ENCODE results near the gene TBKBP1. TPM values are rescaled to one million over a fixed set of nuclear protein-coding genes. Genes with fewer than 3 reads are reported as not detected.
"Not testable (repeated sequence)": the region's sequence is repeated elsewhere in the genome, so short reads cannot be mapped to it uniquely, and the experiment has no call there.

Gene TBKBP1
- total RNA-seq, 1 experiment from 2014 or later, result 3.8 TPM

- DNase-seq (ENCODE audit: low read depth), result no peak
Observed at GRCh38 chr17:47678196-47678595, 15.8 kb upstream of the TBKBP1 start.

DNA sequence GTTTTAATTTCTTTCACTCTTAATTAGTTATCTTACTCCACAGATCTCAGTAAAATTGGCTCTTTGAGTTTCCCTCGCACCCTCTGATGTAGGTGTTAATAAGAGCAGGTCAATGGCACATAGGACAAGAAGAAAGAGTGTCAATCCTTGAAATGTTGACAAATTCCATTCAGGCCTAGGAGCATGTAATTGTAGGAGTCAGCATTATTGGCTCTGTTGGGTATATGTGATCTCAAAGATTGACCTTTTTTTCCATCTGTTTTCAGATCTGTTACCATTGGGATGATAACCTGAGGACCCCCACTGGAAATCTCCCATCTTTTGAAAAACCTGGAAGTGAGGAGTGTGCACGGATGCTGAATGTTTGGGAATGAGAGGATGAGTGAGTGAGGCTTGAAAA is 11.8 kb upstream of the TBKBP1 start:
- no peak for DNase-seq (ENCODE audit: low read depth)

DNA sequence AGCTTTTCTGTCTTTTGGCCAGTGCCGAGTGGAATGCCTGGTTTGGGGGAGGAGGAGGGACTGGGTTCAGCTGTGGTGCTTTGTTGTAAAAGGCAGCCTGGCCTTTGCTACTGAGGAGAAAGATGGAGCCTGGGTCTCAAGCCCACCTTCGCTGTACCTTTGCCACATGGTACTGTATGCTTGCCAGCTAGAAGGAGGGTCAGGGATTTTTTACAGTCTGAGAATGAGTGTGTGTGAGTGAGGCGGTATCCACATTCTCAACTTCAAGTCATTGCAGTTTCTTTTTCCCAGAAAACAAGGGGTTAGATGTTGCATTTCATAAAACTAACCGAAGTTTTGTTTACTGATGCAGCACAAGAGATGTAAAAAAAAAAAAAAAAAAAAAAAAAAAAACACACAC is 11.2 kb upstream of the TBKBP1 start:
- not testable (repeated sequence) for DNase-seq (ENCODE audit: low read depth)

DNA sequence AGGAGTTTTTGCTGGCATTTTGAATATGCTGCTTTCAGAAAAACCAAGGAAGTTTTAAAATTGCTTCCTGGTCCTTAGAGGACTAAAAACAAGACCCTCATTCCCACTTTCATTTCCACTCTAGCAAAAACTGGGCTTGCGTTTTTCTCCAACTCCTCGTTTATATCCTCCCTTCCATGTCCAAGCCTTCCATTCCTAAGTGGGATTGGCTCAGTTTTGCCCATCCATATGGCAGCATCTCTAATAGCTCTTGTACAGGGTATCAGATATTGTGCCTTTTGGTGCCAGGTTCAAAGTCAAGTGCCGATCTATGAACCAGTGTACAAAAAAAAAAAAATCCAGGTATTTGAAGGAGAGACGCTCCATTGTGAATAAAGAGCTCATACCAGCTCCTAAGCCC is 9.9 kb upstream of the TBKBP1 start:
- no peak for DNase-seq (ENCODE audit: low read depth)

GRCh38 chr17:47684535-47685193 is 9.3 kb upstream of the TBKBP1 start:
- DNase-seq (ENCODE audit: low read depth), result peak; percentile 42

DNA sequence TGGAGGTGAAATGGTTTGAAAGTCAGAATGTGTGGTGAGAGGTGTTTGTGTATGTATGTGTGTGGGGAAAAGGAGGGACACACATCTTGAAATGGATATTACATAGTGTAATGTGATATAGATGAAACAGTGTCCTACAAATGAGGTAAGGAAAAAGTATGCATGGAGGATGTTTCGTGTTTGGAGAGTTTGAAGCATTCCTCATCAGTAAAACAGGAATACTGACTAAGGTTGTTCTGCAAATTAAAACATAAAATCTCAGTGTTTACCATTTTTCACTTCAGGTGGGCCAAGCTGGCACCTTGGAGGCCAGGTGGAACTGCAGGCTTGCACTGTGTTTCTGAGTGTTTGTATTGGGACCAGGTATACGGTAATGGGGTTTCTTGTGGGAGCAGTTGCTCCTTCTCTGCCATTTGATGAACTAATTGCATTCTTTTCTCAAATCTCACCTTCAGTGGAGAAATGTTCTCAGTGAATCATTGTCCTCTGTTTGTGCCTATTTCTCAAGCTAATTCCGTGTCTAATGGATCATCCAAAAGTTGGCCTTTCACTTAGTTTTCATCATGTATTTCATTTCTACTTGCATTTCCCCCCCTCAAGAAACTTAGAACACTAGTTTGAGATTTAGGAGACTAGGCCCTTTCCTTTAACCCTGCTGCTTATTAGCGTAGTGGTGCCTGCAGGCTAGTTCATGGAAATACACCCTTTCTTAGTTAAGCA is 8.2 kb upstream of the TBKBP1 start:
- no peak for DNase-seq (ENCODE audit: low read depth)

- peak; percentile 49 for DNase-seq (ENCODE audit: low read depth)
Observed at GRCh38 chr17:47686276-47686635, 7.7 kb upstream of the TBKBP1 start.

DNA sequence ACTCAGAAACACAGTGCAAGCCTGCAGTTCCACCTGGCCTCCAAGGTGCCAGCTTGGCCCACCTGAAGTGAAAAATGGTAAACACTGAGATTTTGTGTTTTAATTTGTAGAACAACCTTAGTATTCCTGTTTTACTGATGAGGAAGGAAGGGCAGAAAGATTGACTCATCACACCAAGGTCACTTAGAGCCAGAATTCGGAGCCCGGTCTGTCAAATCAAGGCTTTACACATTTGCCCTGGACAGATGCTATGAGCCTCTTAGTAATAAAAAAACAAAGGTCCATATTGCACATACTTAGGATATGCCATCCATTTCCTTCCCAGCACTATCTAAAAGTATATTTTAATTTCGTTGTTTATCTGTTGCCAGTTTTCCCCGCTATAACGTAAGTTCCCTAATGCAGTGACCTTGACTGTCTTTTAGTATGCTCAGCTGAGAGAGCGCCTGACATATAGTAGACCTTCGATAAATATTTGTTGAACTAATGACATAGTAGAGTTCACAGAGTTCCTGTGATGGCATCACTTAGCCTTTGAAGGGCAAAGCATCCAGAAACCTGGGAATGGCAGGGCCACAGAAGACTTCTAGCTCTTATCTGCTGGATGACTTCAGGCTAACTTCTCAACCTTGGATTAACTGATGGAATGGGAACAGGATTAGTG is 7.2 kb upstream of the TBKBP1 start:
- DNase-seq (ENCODE audit: low read depth), result no peak

DNA sequence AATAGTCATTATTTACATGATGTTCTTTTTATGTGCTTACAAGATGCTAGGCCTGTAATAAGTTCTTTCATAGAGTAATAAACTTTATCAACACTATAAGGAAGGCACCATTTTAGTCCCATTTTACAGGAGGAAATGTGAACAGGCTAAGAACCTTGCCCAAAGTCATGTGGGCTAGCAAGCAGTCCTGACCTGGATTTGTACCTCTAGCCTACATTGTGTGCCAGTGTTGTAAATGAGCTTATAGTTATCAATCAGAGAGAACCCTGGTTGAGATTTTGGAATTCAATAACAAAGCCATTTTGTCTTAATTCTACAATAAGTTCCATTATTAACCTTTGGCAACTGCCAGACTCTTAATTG is 6.7 kb upstream of the TBKBP1 start:
- no peak for DNase-seq (ENCODE audit: low read depth)

DNA sequence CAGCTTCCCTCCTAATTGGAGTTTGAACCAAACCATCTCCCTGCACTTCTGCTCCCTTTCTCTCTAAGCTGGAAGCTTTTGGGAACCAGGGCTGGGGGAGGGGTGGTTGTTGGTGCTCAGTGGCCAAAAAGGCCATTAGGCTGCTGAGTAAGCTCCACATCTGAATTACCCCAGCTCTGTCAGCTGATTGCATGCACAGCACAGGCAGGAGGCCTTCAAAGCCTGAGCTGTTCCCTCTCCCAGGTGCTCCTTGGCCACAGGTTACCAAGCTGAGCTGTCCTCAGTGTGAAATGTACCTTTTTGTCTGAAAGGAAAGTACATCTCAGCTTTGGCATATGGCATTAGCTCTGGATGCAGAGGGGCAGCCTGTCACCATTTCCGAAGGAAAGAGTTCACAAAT is 6.2 kb upstream of the TBKBP1 start:
- no peak for DNase-seq (ENCODE audit: low read depth)

DNA sequence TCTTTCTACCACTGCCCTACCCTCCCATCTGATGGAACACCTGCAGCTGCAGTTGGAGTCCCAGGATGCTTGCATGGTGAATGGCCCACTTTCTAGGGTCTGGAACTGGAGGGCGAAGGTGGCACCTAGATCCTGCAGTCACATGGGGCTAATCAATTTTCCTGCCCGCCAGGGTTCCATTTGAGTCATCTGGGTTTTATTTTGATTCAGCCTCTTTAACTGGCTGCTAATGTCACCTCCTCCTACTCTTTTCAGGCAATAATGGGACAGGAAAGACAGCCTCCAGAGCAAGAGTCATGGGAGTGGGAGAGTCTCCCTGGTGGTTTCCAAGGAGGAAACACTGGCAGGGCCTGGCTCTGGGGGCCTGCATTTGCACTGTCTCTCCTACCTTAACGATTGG is 3.8 kb upstream of the TBKBP1 start:
- no peak for DNase-seq (ENCODE audit: low read depth)

GRCh38 chr17:47692137-47692894 is 1.6 kb upstream of the TBKBP1 start:
- no peak for DNase-seq (ENCODE audit: low read depth)

GRCh38 chr17:47692895-47693730 is 848 bp upstream of the TBKBP1 start:
- no peak for DNase-seq (ENCODE audit: low read depth)

DNA sequence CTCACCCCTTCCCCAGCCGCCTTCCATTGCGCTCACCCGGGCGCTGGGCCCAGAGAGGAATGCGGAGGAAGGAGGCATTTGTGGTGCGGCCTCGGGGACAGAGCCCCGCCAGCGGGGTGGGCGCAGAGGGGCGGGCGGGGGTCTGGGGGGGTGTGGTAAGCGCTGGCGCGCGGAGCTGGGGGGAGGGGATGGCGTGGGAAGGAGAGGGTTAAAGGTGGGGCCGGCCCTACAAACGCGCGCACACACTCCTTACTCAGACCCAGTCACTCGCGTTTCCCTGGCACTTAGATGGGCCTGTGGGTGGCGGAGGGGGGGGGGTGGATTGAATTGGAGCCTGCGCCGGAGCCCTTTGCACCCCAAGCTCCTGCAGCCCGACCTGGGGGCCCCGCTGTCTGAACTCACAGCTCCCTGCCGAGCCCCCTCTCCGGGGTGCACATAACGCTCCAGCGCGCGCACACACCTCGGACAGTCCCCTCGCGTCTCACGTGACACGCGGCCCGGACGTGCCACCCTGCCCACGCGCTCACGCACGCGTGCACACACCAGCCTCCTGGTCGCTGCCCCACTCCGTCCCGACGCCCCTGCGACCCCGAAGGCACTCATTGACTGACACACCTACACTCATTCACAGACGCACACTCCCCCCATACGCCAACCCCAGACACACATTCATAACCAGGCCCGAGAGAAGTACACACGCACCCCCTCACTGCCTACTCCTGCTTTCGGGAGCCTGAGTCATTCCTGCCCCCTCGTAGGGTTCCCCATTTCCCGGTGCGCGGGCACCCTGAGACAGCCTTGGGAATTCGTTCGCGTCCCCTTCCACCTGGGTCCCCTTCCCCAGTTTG is 844 bp downstream of the TBKBP1 start:
- no peak for DNase-seq (ENCODE audit: low read depth)

DNA sequence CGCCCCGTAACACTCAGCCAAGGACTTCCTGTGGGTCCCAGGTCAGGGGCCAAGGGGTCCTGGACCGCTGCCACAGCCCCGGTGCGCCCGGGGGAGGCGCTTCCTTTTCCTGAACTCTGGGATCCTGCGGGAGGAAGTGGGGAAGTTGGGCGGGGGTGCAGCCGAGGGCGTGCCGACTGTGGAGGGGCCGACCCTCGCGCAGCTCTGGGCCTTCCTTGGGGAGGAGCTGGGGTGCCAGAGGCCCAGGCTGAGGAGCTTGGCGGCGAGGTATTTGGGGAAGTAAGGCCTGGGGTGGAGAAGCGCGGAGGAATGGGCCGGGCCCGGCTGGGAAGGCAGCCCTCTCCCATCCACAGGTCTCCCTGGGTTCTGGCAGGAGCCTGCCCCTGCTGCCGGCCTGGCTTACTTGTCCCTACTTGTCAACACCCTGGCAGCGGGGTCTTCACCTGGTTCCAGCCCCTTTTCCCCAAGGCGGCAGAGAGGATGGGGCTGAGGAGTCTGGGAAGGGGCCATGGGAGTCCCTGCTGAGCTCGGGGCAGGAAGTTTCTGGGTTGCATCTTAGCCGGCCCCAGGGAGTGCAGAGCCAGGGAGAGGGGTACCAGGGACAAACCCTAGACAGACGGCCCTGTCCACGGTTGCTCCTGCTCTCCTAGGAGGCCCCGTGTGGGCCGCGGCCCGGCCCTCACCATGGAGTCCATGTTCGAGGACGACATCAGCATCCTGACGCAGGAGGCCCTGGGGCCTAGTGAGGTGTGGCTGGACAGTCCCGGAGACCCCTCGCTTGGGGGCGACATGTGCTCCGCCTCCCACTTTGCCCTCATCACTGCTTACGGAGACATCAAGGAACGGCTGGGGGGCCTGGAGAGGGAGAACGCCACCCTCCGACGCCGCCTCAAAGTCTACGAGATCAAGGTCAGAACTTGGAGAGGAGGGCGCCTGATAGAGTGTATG is 1.7 kb downstream of the TBKBP1 start:
- DNase-seq (ENCODE audit: low read depth), result no peak

GRCh38 chr17:47696717-47697642 is 3.0 kb downstream of the TBKBP1 start:
- no peak for DNase-seq (ENCODE audit: low read depth)

DNA sequence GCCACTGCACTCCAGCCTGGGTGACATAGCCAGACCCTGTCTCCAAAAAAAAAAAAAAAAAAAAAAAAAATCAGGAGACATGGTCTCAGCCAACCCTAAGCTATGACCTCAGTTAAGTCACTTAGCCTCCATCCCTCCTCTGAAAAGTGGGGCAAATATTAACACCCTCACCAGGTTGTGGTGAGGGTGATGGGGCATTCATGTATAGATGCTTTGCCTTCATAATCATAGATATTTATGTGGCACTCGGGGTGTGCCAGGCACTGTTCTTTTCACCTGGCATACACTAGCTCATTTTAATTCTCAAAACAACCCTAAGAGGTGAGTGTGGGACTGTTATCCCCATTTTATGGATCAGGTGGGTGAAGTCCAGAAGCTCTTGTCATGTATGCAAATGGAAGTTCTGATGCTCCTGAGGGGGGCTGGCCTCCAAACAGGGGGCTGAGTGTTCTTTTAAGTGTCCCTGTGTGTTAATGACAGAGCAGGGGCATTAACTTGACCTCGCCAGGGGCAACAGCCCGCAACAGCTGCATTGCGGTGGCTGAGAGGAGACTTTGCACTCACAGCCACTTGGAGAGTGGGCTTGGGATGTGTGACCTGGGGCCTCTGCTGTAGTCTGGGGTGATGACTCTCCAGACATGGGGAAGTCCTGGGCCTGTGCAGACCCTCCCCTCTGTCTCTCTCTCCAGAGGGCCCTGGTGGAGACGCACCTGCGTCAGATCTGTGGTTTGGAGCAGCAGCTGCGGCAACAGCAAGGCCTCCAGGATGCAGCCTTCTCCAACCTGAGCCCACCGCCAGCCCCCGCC is 4.1 kb downstream of the TBKBP1 start:
- DNase-seq (ENCODE audit: low read depth), result no peak
